ENCODE data around the gene SCYL2. TPM values are rescaled to one million over a fixed set of nuclear protein-coding genes. Genes with fewer than 3 reads are reported as not detected.
A peak's percentile ranks its signal among the peaks of the same experiment; 100 is the strongest.

Gene SCYL2
- total RNA-seq, 1 donor from 2014 or later: 59.8 TPM

- Mint-ChIP-seq H3K4me3 (no peak overlapping the region), H3K27ac (ENCODE audit: unreplicated experiment) (no peak overlapping the region), H3K36me3 (ENCODE audit: low read depth) (peaks cover 7% of the 10 kb centered on the region), H3K27me3 (ENCODE audit: low read depth) (no peaks in the 10 kb centered on the region), H3K4me1 (no peaks in the 10 kb centered on the region), H3K9me3 (no peaks in the 10 kb centered on the region)
- TF ChIP-seq, protein P1, sequence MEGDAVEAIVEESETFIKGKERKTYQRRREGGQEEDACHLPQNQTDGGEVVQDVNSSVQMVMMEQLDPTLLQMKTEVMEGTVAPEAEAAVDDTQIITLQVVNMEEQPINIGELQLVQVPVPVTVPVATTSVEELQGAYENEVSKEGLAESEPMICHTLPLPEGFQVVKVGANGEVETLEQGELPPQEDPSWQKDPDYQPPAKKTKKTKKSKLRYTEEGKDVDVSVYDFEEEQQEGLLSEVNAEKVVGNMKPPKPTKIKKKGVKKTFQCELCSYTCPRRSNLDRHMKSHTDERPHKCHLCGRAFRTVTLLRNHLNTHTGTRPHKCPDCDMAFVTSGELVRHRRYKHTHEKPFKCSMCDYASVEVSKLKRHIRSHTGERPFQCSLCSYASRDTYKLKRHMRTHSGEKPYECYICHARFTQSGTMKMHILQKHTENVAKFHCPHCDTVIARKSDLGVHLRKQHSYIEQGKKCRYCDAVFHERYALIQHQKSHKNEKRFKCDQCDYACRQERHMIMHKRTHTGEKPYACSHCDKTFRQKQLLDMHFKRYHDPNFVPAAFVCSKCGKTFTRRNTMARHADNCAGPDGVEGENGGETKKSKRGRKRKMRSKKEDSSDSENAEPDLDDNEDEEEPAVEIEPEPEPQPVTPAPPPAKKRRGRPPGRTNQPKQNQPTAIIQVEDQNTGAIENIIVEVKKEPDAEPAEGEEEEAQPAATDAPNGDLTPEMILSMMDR (conservative IDR thresholded peaks at IDR 0.05): no peak
- no peak for DNase-seq (ENCODE audit: low read depth, low spot score)
Observed at GRCh38 chr12:100346660-100347059, 79.7 kb downstream of the SCYL2 start.

- H3K36me3 Mint-ChIP-seq (ENCODE audit: low read depth): no peaks in the 10 kb centered on the region
- no peaks in the 10 kb centered on the region for H3K9me3 Mint-ChIP-seq
- no peak for DNase-seq (ENCODE audit: low read depth, low spot score)
- H3K27ac Mint-ChIP-seq (ENCODE audit: unreplicated experiment): no peak overlapping the region
- no peaks in the 10 kb centered on the region for H3K27me3 Mint-ChIP-seq (ENCODE audit: low read depth)
- TF ChIP-seq, protein P1 (conservative IDR thresholded peaks at IDR 0.05): peak; percentile 76
- H3K4me1 Mint-ChIP-seq: no peaks in the 10 kb centered on the region
- H3K4me3 Mint-ChIP-seq: no peak overlapping the region
Observed at GRCh38 chr12:100348657-100349454, 81.9 kb downstream of the SCYL2 start.

DNA sequence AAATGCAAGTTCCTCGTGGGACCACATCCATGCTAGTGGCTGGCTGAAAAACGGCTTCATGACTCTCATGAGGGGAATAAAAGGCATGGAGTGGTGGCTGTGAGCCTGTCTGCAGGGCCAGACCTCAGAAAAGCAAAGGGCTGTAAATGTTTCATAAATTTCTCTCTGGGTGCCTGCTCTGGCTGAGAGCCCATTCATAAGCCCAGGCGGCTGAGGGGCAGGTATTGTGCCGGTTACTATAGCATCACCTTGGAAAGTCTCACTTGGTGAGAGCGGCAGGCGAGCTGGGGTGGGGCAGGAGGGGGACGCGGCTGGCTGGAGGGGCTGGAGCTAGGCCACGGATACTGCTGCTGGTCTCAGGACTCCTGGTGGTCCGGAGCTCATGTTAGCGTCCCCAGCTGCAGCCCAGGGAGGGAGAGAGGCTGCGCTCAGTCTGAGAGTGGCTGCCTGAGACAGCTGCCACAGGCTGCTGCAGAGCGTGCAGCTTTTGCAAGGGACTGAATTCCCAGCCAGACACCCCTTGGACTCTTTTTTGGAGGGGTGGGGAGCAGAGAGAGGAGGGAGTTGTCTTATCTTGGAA is 89.8 kb downstream of the SCYL2 start, which contains the start of gene SLC17A8:
TSS of gene SLC17A8 (plus strand) at position 431 of the 580 bp plus-strand sequence. CDS start 318 bp downstream, outside the sequence.
- TF ChIP-seq, protein P1 (conservative IDR thresholded peaks at IDR 0.05): no peak
- H3K36me3 Mint-ChIP-seq (ENCODE audit: low read depth): no peaks in the 10 kb centered on the region
- H3K4me3 Mint-ChIP-seq: no peak within 1 kb of the TSS
- peaks cover 6% of the 10 kb centered on the region for H3K27me3 Mint-ChIP-seq (ENCODE audit: low read depth)
- peaks cover 15% of the 10 kb centered on the region for H3K4me1 Mint-ChIP-seq
- DNase-seq (ENCODE audit: low read depth, low spot score): peak; percentile 19
- no peaks in the 10 kb centered on the region for H3K9me3 Mint-ChIP-seq
- H3K27ac Mint-ChIP-seq (ENCODE audit: unreplicated experiment): peak within 1 kb of the TSS; percentile 47

GRCh38 chr12:100359248-100359647 is 92.3 kb downstream of the SCYL2 start:
- DNase-seq (ENCODE audit: low read depth, low spot score): no peak
- Mint-ChIP-seq H3K4me3 (no peak overlapping the region), H3K27me3 (ENCODE audit: low read depth) (peaks cover 6% of the 10 kb centered on the region), H3K4me1 (peaks cover 15% of the 10 kb centered on the region), H3K27ac (ENCODE audit: unreplicated experiment) (no peak overlapping the region), H3K36me3 (ENCODE audit: low read depth) (no peaks in the 10 kb centered on the region), H3K9me3 (no peaks in the 10 kb centered on the region)
- TF ChIP-seq, protein P1 (conservative IDR thresholded peaks at IDR 0.05): no peak

DNA sequence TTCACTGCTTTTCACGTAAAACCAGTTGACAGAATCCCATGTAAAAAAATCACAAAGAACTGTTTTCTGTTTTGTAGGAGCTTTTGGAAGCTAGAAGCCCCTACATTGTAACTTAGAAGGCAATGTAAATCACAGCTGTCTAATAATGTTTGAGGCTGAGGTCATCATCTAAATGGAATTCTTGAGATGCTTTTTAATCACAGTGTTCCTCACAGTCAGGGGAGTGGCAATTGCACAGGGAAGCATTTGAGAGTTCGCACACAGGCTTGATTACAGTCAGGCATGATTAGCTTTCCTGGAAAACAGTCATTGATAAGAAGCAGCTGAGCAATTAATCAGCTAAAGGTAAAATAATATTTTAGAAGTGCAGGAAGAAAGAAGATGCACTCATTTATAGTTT is 92.8 kb downstream of the SCYL2 start:
- TF ChIP-seq, protein P1 (conservative IDR thresholded peaks at IDR 0.05): no peak
- Mint-ChIP-seq H3K27me3 (ENCODE audit: low read depth) (peaks cover 4% of the 10 kb centered on the region), H3K27ac (ENCODE audit: unreplicated experiment) (no peak overlapping the region), H3K4me1 (peaks cover 15% of the 10 kb centered on the region), H3K4me3 (no peak overlapping the region), H3K36me3 (ENCODE audit: low read depth) (no peaks in the 10 kb centered on the region), H3K9me3 (no peaks in the 10 kb centered on the region)
- no peak for DNase-seq (ENCODE audit: low read depth, low spot score)

Data from neural crest cell (in vitro differentiated cells).